Suprapubic skin (tissue), 4 donors: ENCODE data around the gene TMC8. TPM values are rescaled to one million over a fixed set of nuclear protein-coding genes. Genes with fewer than 3 reads are reported as not detected.

Experiments
- DNase-seq, 2 donors: peaks; one replicate each; pipeline ENCODE4 v3.0.0-alpha.2; 2019; ENCODE audit warnings: low spot score in 2 of 2
- H3K27ac ChIP-seq: fragments of 200-600 bp; sonication (generic); one replicate; pipeline ENCODE4 v1.5.1; 2019
- H3K27me3 ChIP-seq: fragments of 200-600 bp; sonication (generic); one replicate; pipeline ENCODE4 v1.5.1; 2019
- H3K36me3 ChIP-seq: fragments of 200-600 bp; sonication (generic); one replicate; pipeline ENCODE4 v1.5.1; 2019
- H3K4me1 ChIP-seq: fragments of 200-600 bp; sonication (generic); one replicate; pipeline ENCODE4 v1.5.1; 2019
- H3K4me3 ChIP-seq: fragments of 200-600 bp; sonication (generic); one replicate; pipeline ENCODE4 v1.5.1; 2019; ENCODE audit warnings: mild to moderate bottlenecking
- H3K9me3 ChIP-seq: fragments of 200-600 bp; sonication (generic); one replicate; pipeline ENCODE4 v1.5.1; 2019
- CTCF ChIP-seq, 2 donors: fragments of 200-600 bp in 1 of 2; fragments of 450-650 bp in 1 of 2; sonication (generic) in 1 of 2; IDR thresholded peaks; one replicate each; pipeline ENCODE4 v1.5.1; 2016 to 2019; ENCODE audit warnings: antibody characterized with exemption in 2 of 2, mild to moderate bottlenecking in 1 of 2, moderate library complexity in 1 of 2
- EP300 ChIP-seq: sonication (generic); formaldehyde crosslinking; IDR thresholded peaks from one replicate; pipeline ENCODE4 v1.6.1; 2017; ENCODE audit warnings: antibody characterized with exemption
- POLR2A ChIP-seq, 2 donors: fragments of 450-650 bp; IDR thresholded peaks; one replicate each; pipeline ENCODE4 v1.6.1; 2017; ENCODE audit warnings: antibody characterized with exemption in 2 of 2, mild to moderate bottlenecking in 2 of 2, moderate library complexity in 2 of 2
- POLR2AphosphoS5 ChIP-seq, 3 donors: sonication (generic); formaldehyde crosslinking; IDR thresholded peaks; one replicate each; pipeline ENCODE4 v1.6.1; 2017; ENCODE audit warnings: antibody characterized with exemption in 3 of 3
- WGBS: methylation state at CpG from one replicate; pipeline ENCODE4 v1.1.5; 2018; 5-methylcytosine and 5-hydroxymethylcytosine counted together
- total RNA-seq, 4 donors: library from RNA; depleted of rRNA; stranded (reverse); fragments of >200 nt; gene quantifications; one replicate each; pipeline ENCODE4 v1.1.0, GENCODE V29; 2016

Gene TMC8
- total RNA-seq, 4 donors from 2014 or later: 0.36 to 6.4 (median 1.8) TPM

DNA sequence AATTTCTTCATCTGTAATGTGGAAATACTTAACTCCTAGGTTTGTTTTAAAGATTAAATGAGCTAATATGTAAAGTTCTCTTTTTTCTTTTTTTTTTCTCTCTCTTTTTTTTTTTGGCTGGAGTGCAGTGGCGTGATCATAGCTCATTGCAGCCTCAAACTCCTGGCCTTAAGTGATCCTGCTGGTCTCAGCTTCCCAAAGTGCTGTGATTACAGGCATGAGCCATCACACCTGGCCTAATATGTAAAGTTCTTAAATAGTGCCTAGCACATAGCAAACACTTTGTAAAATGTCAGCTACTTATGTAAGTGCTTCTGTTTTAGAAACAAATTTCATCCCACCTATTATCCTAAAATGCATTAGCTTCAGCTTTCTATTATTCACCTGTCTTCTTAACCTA is 42.0 kb upstream of the TMC8 start:
- H3K4me1 ChIP-seq: no peaks in the 10 kb centered on the region
- no peak for DNase-seq
- H3K27ac ChIP-seq: no peak overlapping the region
- WGBS: 36% methylated on average over 1 of the region's 1 CpG
- H3K9me3 ChIP-seq: no peaks in the 10 kb centered on the region
- no peaks in the 10 kb centered on the region for H3K27me3 ChIP-seq
- TF ChIP-seq CTCF (IDR thresholded peaks at IDR 0.05): no peak
- TF ChIP-seq EP300: no peak
- no peak for TF ChIP-seq POLR2A (IDR thresholded peaks at IDR 0.05)
- no peak for TF ChIP-seq POLR2AphosphoS5 (IDR thresholded peaks at IDR 0.05)
- no peak overlapping the region for H3K4me3 ChIP-seq
- H3K36me3 ChIP-seq: peaks cover 81% of the 10 kb centered on the region

DNA sequence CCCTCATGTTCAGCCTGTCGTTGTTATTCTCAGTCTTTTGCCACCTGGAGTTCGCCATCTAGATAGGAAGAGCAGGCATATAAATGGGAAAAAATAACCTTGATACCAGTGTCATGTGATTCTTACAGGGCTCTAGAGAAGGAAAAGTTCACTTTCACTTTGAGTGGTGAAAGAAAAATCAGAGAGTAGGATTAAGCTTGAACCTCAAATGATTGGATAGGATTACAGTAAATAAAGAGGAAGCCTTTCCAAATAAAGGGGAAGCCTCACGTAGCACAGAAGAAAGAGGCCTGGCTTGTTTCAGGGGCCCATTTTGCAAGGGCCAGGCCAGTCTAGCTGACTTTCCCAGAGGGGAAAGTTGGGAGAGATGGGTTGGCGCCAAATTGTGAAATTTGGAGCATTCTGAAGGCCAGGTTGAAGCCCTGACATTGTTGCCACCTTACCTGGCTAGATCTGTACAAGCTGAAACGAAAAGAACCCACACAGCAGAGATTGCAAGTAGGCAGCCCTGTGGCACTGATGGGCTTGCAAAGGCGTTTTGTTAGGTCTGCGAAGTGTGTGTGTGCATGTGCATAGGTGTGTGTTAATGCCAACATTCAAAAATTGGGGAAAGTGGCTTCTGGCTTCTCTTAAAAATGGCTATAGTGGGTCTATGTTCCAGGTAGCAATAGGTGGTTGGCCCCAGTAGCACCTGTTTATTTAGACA is 40.8 kb upstream of the TMC8 start:
- no peak overlapping the region for H3K4me3 ChIP-seq
- WGBS: 81% methylated on average over 7 of the region's 7 CpGs
- no peak for DNase-seq
- no peaks in the 10 kb centered on the region for H3K9me3 ChIP-seq
- no peaks in the 10 kb centered on the region for H3K27me3 ChIP-seq
- H3K27ac ChIP-seq: no peak overlapping the region
- TF ChIP-seq EP300: no peak
- no peak for TF ChIP-seq POLR2AphosphoS5 (IDR thresholded peaks at IDR 0.05)
- TF ChIP-seq POLR2A (IDR thresholded peaks at IDR 0.05): no peak
- TF ChIP-seq CTCF (IDR thresholded peaks at IDR 0.05): no peak
- H3K36me3 ChIP-seq: peaks cover 82% of the 10 kb centered on the region
- H3K4me1 ChIP-seq: no peaks in the 10 kb centered on the region

DNA sequence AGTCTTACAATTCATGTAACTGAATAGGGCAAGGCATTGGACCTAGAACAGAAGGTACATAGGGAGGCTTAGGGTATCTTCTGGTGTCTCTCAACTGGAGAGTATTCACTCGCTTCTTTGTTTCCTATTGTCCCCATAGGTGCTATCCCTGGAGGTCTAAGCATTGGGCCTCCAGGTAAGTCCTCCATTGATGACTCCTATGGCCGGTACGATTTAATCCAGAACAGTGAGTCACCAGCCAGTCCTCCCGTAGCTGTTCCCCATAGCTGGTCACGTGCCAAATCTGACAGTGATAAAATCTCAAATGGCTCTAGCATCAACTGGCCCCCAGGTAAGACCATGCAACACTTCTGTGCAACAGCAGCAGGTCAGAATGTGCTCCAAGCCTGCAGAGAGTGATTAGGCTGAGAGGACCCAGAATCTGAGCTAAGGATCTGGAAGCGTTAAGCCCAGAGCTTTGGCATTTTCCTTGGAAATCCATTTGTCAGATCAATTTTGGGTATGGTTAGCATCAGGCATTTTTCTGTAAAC is 37.7 kb upstream of the TMC8 start:
- no peak for DNase-seq
- peaks cover 94% of the 10 kb centered on the region for H3K36me3 ChIP-seq
- H3K27me3 ChIP-seq: no peaks in the 10 kb centered on the region
- no peak overlapping the region for H3K27ac ChIP-seq
- H3K4me3 ChIP-seq: no peak overlapping the region
- no peak for TF ChIP-seq POLR2AphosphoS5 (IDR thresholded peaks at IDR 0.05)
- TF ChIP-seq EP300: no peak
- H3K9me3 ChIP-seq: no peaks in the 10 kb centered on the region
- no peaks in the 10 kb centered on the region for H3K4me1 ChIP-seq
- WGBS: 84% methylated on average over 6 of the region's 6 CpGs

- Histone ChIP-seq H3K27ac (no peak overlapping the region), H3K27me3 (no peaks in the 10 kb centered on the region), H3K4me3 (no peak overlapping the region), H3K36me3 (peaks cover 99% of the 10 kb centered on the region), H3K9me3 (no peaks in the 10 kb centered on the region), H3K4me1 (no peaks in the 10 kb centered on the region)
- 95% methylated on average over 6 of the region's 6 CpGs for WGBS
- TF ChIP-seq POLR2A (IDR thresholded peaks at IDR 0.05) (no peak), EP300 (no peak), POLR2AphosphoS5 (IDR thresholded peaks at IDR 0.05) (no peak), CTCF (IDR thresholded peaks at IDR 0.05) (no peak)
- DNase-seq: no peak
Measured at GRCh38 chr17:78095035-78095434, 35.5 kb upstream of the TMC8 start.

GRCh38 chr17:78096093-78096492 is 34.5 kb upstream of the TMC8 start:
- TF ChIP-seq CTCF (IDR thresholded peaks at IDR 0.05): no peak
- no peak for TF ChIP-seq POLR2AphosphoS5 (IDR thresholded peaks at IDR 0.05)
- TF ChIP-seq EP300: no peak
- TF ChIP-seq POLR2A (IDR thresholded peaks at IDR 0.05): no peak
- Histone ChIP-seq H3K27ac (no peak overlapping the region), H3K4me1 (no peaks in the 10 kb centered on the region), H3K9me3 (no peaks in the 10 kb centered on the region), H3K36me3 (peaks cover 97% of the 10 kb centered on the region), H3K4me3 (no peak overlapping the region), H3K27me3 (no peaks in the 10 kb centered on the region)
- no peak for DNase-seq
- 95% methylated on average over 9 of the region's 9 CpGs for WGBS
